ENCODE measurements around the gene VASN.

VASN gene

GRCh38 chr16:4373356-4373908 lies 1.8 kb downstream of the VASN start:
- DNase-seq = no peak

GRCh38 chr16:4373909-4374742 lies 2.5 kb downstream of the VASN start:
- no peak for DNase-seq

- no peak for DNase-seq
Measured at GRCh38 chr16:4375717-4376116, 4.1 kb downstream of the VASN start.

GRCh38 chr16:4376126-4376892 lies 4.7 kb downstream of the VASN start:
- DNase-seq = no peak

- no peak for DNase-seq
Measured at GRCh38 chr16:4376893-4377572, 5.4 kb downstream of the VASN start.

- DNase-seq = no peak
Measured at GRCh38 chr16:4377573-4378154, 6.0 kb downstream of the VASN start.

GRCh38 chr16:4378161-4378666 lies 6.6 kb downstream of the VASN start:
- no peak for DNase-seq

- no peak for DNase-seq
Measured at GRCh38 chr16:4378999-4379690, 7.5 kb downstream of the VASN start.

- DNase-seq = no peak
Measured at GRCh38 chr16:4380119-4381063, 8.7 kb downstream of the VASN start.

- no peak for DNase-seq
Measured at GRCh38 chr16:4381072-4381934, 9.7 kb downstream of the VASN start.

GRCh38 chr16:4381935-4382794 lies 10.5 kb downstream of the VASN start:
- no peak for DNase-seq

- no peak for DNase-seq
Measured at GRCh38 chr16:4382795-4383357, 11.2 kb downstream of the VASN start.

GRCh38 chr16:4383591-4384444 lies 12.2 kb downstream of the VASN start:
- no peak for DNase-seq

GRCh38 chr16:4384509-4384942 lies 12.9 kb downstream of the VASN start:
- DNase-seq = no peak

GRCh38 chr16:4385066-4385788 lies 13.6 kb downstream of the VASN start:
- no peak for DNase-seq

GRCh38 chr16:4385789-4386450 lies 14.3 kb downstream of the VASN start:
- DNase-seq = no peak

All from NCI-H2081 treated with DMSO at 0.1 percent for 48 hours (cell line).